Aorta (tissue), 5 donors: ENCODE measurements around the gene CDY2B. TPM values are rescaled to one million over a fixed set of nuclear protein-coding genes. Genes with fewer than 3 reads are reported as not detected.
"Not testable (repeated sequence)": the region's sequence is repeated elsewhere in the genome, so short reads cannot be mapped to it uniquely, and the experiment has no call there.

Experiments used
- ATAC-seq: fragments of 200-7000 bp; cut with Tn5 transposase; one replicate; pipeline ENCODE4 v1.9.1; 2022; ENCODE audit warnings: moderate library complexity; ENCODE audit not compliant: low FRiP score
- DNase-seq, 2 donors: peaks; one replicate each; pipeline ENCODE4 v3.0.0-alpha.2; 2020
- H3K27ac ChIP-seq, 2 donors: one replicate each; pipeline ENCODE4 v1.5.1; 2013; ENCODE audit warnings: low read length in 2 of 2, mild to moderate bottlenecking in 2 of 2, moderate library complexity in 2 of 2, control low read depth in 1 of 2, inconsistent platforms in 1 of 2, low read depth in 1 of 2
- H3K27me3 ChIP-seq, 2 donors: one replicate each; pipeline ENCODE4 v1.6.1; 2013; ENCODE audit warnings: control low read depth in 1 of 2, low read length in 1 of 2, mild to moderate bottlenecking in 1 of 2, moderate library complexity in 1 of 2; ENCODE audit not compliant: insufficient read depth in 2 of 2, control insufficient read depth in 1 of 2
- H3K36me3 ChIP-seq, 2 donors: one replicate each; pipeline ENCODE4 v1.6.1; 2013; ENCODE audit warnings: control low read depth in 1 of 2, low read length in 1 of 2, mild to moderate bottlenecking in 1 of 2; ENCODE audit not compliant: insufficient read depth in 2 of 2, control insufficient read depth in 1 of 2
- H3K4me1 ChIP-seq, 2 donors: one replicate each; pipeline ENCODE4 v1.6.1; 2013; ENCODE audit warnings: low read length in 2 of 2, control low read depth in 1 of 2, mild to moderate bottlenecking in 1 of 2, moderate library complexity in 1 of 2; ENCODE audit not compliant: insufficient read depth in 2 of 2, control insufficient read depth in 1 of 2
- H3K4me3 ChIP-seq, 2 donors: one replicate each; pipeline ENCODE4 v1.5.1; 2013; ENCODE audit warnings: low read length in 2 of 2, control low read depth in 1 of 2, mild to moderate bottlenecking in 1 of 2
- H3K9me3 ChIP-seq: one replicate; pipeline ENCODE4 v1.6.1; 2013; ENCODE audit warnings: mild to moderate bottlenecking, low read length; ENCODE audit not compliant: control insufficient read depth
- WGBS, 2 donors: extraction: QIAGEN DNeasy Blood & Tissue Kit; methylation state at CpG; one replicate each; pipeline ENCODE4 v1.1.7; 2013; 5-methylcytosine and 5-hydroxymethylcytosine counted together
- intact Hi-C, 2 donors: fragments of 100-400 bp; cut with DNase I; formaldehyde crosslinking; loops; one replicate each; pipeline versions ENCODE4 v1.14.2 to v1.15.0; 2022
- polyA plus RNA-seq, 2 donors: library from polyadenylated mRNA; stranded (reverse); fragments of 200-250 nt; gene quantifications; one replicate each; pipeline ENCODE4 v1.2.3, GENCODE V29; 2013
- total RNA-seq, 2 donors: library from RNA; stranded (reverse); fragmentation: NEBNext Ultra II Directional; extraction: Animal tissue kit (Norgen Biotek cat#: 25700); gene quantifications; one replicate each; pipeline ENCODE4 v1.2.1, GENCODE V29; 2021
- donor health status: healthy with polysubstance abuse.
- donor health status: Bipolar disorder and iron deficiency.
- donor health status: DM: no; HTN: no; CAD: no.
- donor health status: DM: no; HTN: no; CAD: no.
- donor health status: DM: yes; HTN: yes; CAD: no.

Gene CDY2B
- total and polyA plus RNA-seq, 4 donors, result not detected

DNA sequence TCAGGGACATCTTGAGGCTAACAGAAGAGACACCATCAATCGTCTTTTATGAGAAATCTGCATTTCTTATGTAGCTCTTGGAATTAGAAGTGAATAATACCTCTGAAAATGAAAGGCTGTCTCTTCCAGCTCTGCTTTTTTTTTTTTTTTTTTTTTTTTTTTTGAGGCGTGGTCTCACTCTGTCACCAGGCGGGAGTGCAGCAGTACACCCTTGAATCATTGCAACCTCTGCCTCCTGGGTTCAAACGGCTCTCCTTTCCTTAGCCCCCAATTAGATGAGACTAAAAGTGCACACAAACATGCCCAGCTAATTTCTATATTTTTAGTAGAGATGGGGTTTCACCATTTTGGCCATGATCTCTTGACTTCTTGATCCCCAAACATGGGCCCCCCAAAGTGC is 12.2 kb downstream of the CDY2B start:
- H3K27me3 ChIP-seq, H3K27ac ChIP-seq, DNase-seq, intact Hi-C loops, H3K36me3 ChIP-seq, H3K4me3 ChIP-seq, ATAC-seq, H3K9me3 ChIP-seq, H3K4me1 ChIP-seq: not testable (repeated sequence)
- no CpG with 5 or more reads among the region's 4 CpGs for WGBS, 2 donors

DNA sequence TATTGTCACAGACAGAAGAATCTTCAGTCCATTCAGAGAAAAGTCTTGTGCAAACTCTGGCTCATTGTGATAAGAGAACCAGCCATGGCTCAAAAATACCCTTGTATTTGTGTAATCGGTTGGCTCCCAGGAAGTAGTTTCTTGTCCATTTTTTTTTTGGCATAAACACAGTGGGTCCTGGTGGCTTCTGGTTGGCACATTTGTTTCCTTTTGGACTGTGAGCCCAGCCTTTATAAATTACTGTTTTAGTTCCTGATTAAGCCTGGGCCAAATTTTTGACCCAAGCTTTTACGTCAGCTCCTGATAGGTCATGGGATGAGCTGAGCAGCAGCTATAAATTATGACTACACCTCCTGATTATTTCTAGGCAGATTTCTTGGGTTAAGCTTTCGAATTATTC is 19.4 kb downstream of the CDY2B start:
- H3K9me3 ChIP-seq, intact Hi-C loops, ATAC-seq, H3K27me3 ChIP-seq, H3K4me3 ChIP-seq, H3K4me1 ChIP-seq, DNase-seq, H3K36me3 ChIP-seq, H3K27ac ChIP-seq: not testable (repeated sequence)
- no CpG with 5 or more reads among the region's 3 CpGs for WGBS, 2 donors

DNA sequence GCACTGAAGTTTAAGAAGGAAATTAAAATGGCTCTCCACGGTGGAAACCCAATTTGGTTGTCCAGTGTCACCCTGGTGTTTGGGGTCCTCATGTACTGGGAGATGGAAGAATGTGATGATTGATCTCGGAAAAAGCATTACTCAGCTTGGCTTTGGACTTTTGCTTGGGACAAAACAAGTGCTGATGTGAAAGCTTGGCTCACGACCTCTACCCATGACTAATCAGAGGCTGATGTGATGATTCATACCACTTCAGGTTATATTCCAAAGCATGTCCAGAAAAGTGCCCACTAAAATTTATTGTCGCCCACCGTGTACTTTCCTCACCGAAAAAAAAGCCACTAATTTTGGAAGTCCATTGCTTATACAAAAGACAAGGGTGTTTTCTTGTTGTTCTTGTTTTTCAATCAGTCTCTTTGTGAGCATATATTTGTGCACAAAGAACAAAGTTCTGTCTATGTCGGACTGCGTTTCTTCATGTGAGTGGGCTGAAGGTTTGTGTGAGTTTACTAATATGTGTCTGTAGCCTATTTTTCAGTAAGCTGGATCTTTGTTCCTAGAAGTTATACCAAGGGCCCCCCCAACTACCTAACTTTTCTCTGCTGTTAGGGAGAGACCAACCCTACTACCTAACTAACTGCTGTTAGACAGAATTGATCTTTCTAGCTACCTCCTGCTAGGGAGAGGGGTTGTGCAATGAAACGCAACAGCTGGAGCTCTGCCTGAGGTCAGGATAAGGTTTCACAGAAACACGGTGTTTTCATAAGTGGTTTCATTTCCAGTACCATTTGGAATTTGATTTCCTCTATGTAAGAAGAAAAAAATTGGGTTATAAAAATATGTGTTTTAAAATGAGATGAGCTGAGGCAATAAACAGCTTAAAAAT is 22.8 kb downstream of the CDY2B start:
- H3K4me1 ChIP-seq, DNase-seq, H3K27me3 ChIP-seq, ATAC-seq, H3K4me3 ChIP-seq, intact Hi-C loops, H3K27ac ChIP-seq, H3K9me3 ChIP-seq, H3K36me3 ChIP-seq: not testable (repeated sequence)
- no CpG with 5 or more reads among the region's 10 CpGs for WGBS, 2 donors

DNA sequence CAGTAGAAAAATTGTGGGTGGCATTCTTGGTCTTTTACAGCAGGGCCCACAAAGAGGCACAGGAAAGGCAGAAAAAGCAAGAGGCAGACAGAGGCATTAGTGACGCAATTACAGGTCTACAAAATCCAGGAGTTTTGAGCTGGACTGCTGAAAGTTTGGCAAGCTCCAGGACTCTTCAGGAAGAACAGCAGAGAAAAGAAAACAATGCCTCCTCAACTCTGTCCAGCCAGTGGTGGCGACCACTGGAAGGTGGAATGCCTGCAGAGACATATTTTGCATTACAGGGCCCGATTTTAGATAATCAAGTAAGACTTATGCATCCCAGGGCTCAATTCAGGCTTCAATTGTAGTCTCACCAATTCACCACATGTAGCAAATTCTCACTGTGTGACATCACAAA is 23.5 kb downstream of the CDY2B start:
- H3K27me3 ChIP-seq, H3K4me3 ChIP-seq, intact Hi-C loops, ATAC-seq, H3K4me1 ChIP-seq, H3K36me3 ChIP-seq, DNase-seq, H3K9me3 ChIP-seq, H3K27ac ChIP-seq: not testable (repeated sequence)
- no CpG with 5 or more reads among the region's 3 CpGs for WGBS, 2 donors

DNA sequence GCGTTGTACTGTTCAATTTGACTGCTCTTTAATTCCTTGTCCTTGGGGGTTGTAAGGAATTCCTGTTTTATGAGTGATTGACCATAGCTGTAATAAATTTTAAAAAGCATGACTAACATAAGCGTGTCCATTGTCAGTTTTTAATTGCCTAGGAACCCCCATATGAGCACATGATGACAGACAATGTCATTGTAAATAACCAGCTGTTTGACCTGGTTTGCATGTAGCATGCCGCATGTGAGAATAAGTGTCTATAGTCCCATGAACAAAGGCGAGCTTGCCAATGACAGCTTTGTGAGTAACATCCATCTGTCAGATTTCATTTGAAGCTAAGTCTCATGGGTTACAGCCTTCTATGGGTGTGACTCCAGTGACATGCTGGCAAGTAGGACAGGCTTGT is 30.9 kb downstream of the CDY2B start:
- H3K4me1 ChIP-seq, H3K36me3 ChIP-seq, ATAC-seq, H3K4me3 ChIP-seq, intact Hi-C loops, H3K9me3 ChIP-seq, H3K27me3 ChIP-seq, H3K27ac ChIP-seq, DNase-seq: not testable (repeated sequence)
- WGBS, 2 donors, result no CpG with 5 or more reads among the region's 4 CpGs

DNA sequence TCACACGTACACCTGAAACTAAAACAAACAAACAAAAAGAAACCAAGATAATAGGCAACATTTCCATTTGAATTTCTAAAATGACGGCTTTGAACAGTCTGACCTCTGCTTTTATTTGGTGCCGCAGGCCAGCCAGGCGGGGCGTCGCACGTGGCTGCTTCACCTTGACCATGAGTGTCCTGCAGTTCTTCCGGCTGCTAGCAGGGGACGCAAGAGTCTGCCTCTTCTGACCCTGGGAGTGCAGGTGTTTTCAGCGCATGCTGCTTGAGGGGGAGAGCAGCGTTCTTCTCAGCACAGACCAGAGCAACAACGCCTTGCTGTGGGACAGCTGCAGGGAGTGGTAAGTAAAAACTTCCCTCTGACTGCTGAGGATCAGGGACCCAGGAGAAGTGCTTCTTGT is 47.9 kb downstream of the CDY2B start:
- H3K27ac ChIP-seq, H3K27me3 ChIP-seq, H3K9me3 ChIP-seq, H3K36me3 ChIP-seq, H3K4me3 ChIP-seq, H3K4me1 ChIP-seq, ATAC-seq, DNase-seq, intact Hi-C loops: not testable (repeated sequence)
- no CpG with 5 or more reads among the region's 12 CpGs for WGBS, 2 donors

Other genes starting within 250 kb of the CDY2B start
- not detected for gene CDY2A, start 145.6 kb upstream of the CDY2B start, total RNA-seq
- not detected for gene CDY2A, start 145.6 kb upstream of the CDY2B start, polyA plus RNA-seq